C4-2B (cell line): ENCODE data around the gene PLCZ1.
"Not testable (repeated sequence)": the region's sequence is repeated elsewhere in the genome, so short reads cannot be mapped to it uniquely, and the experiment has no call there.

Experiments
- H3K27ac ChIP-seq: fragments of 450-650 bp; 2 replicates; pipeline ENCODE4 v1.5.1; 2017
- CTCF ChIP-seq: fragments of 450-650 bp; conservative IDR thresholded peaks from 2 replicates; pipeline ENCODE4 v1.5.1; 2017; ENCODE audit warnings: mild to moderate bottlenecking
- ZFX ChIP-seq: fragments of 450-650 bp; IDR thresholded peaks from 2 replicates; pipeline ENCODE4 v1.6.1; 2017

The PLCZ1 gene

GRCh38 chr12:18703321-18703720, 34.5 kb downstream of the PLCZ1 start:
- H3K27ac ChIP-seq, result no peak overlapping the region
- TF ChIP-seq CTCF, result no peak
- TF ChIP-seq ZFX, result no peak

GRCh38 chr12:18700271-18700670, 37.5 kb downstream of the PLCZ1 start:
- H3K27ac ChIP-seq, result no peak overlapping the region
- no peak for TF ChIP-seq ZFX
- TF ChIP-seq CTCF, result no peak

- H3K27ac ChIP-seq, result no peak overlapping the region
- TF ChIP-seq CTCF (no peak), ZFX (no peak)
These were observed 40.7 kb downstream of the PLCZ1 start for GRCh38 chr12:18696971-18697602.

GRCh38 chr12:18693986-18694385, 43.8 kb downstream of the PLCZ1 start:
- H3K27ac ChIP-seq, result not testable (repeated sequence)

GRCh38 chr12:18690653-18691052, 47.2 kb downstream of the PLCZ1 start:
- no peak overlapping the region for H3K27ac ChIP-seq
- TF ChIP-seq CTCF (no peak), ZFX (no peak)

- no peak overlapping the region for H3K27ac ChIP-seq
- TF ChIP-seq ZFX (no peak), CTCF (no peak)
These were observed 48.0 kb downstream of the PLCZ1 start for GRCh38 chr12:18689771-18690170.

GRCh38 chr12:18684430-18684829, 53.4 kb downstream of the PLCZ1 start:
- TF ChIP-seq CTCF (no peak), ZFX (no peak)
- H3K27ac ChIP-seq, result no peak overlapping the region

- H3K27ac ChIP-seq, result no peak overlapping the region
- TF ChIP-seq ZFX (no peak), CTCF (no peak)
These were observed 54.3 kb downstream of the PLCZ1 start for GRCh38 chr12:18683327-18684013.
